B cell (primary cell): Measurements from ENCODE around the gene SERPINB6. TPM values are rescaled to one million over a fixed set of nuclear protein-coding genes. Genes with fewer than 3 reads are reported as not detected.

Experiments used
- ATAC-seq: fragments of 200-7000 bp; cut with Tn5 transposase; one replicate; pipeline ENCODE4 v1.10.0; 2021; ENCODE audit warnings: low read depth, mild to moderate bottlenecking, moderate number of reproducible peaks, moderate library complexity
- CTCF ChIA-PET: fragments of 350-600 bp; sonication (Branson Sonifier 250); formaldehyde crosslinking; loops from one replicate; lab custom pipeline; 2021; ENCODE audit warnings: antibody characterized with exemption, inconsistent platforms; lab: Charles Lee
- POLR2A ChIA-PET: fragments of 350-600 bp; sonication (Branson Sonifier 250); formaldehyde crosslinking; loops from one replicate; lab custom pipeline; 2021; ENCODE audit warnings: antibody characterized with exemption; lab: Charles Lee
- DNase-seq: peaks from one replicate; pipeline ENCODE4 v3.0.0; 2013
- H2AFZ ChIP-seq: 2 replicates; pipeline ENCODE4 v1.6.1; 2012; ENCODE audit warnings: mild to moderate bottlenecking, low read depth, low read length; ENCODE audit not compliant: insufficient read depth, poor library complexity, severe bottlenecking
- H3K27ac ChIP-seq, 2 donors: 1 replicate in 1 of 2; 2 replicates in 1 of 2; pipeline ENCODE4 v1.5.1; 2012 to 2013; ENCODE audit warnings: low read length in 2 of 2, mild to moderate bottlenecking in 2 of 2, moderate library complexity in 1 of 2
- H3K27me3 ChIP-seq, 4 experiments: fragments of 200-600 bp in 1 of 4; sonication (generic) in 1 of 4; replicated peaks in 1 of 4; 1 replicate in 2 of 4; 2 replicates in 2 of 4; pipeline versions ENCODE4 v1.6.1 to v1.7.0; 2013 to 2016; ENCODE audit warnings: low read length in 3 of 4, mild to moderate bottlenecking in 2 of 4, mixed read lengths in 1 of 4, moderate library complexity in 1 of 4; ENCODE audit not compliant: insufficient read depth in 4 of 4, control insufficient read depth in 3 of 4; ENCODE audit errors: control extremely low read depth in 1 of 4
- H3K36me3 ChIP-seq, 2 experiments: replicated peaks in 1 of 2; 1 replicate in 1 of 2; 2 replicates in 1 of 2; pipeline versions ENCODE4 v1.6.1 to v1.7.1; 2013; ENCODE audit warnings: low read length in 1 of 2; ENCODE audit not compliant: insufficient read depth in 2 of 2, control insufficient read depth in 1 of 2; ENCODE audit errors: control extremely low read depth in 1 of 2, extremely low read depth in 1 of 2
- H3K4me1 ChIP-seq, 2 donors: fragments of 200-600 bp in 1 of 2; sonication (generic) in 1 of 2; 1 replicate in 1 of 2; 2 replicates in 1 of 2; pipeline versions ENCODE4 v1.5.1 to v1.6.1; 2013 to 2017; ENCODE audit warnings: low read length in 2 of 2; ENCODE audit not compliant: control insufficient read depth in 2 of 2, insufficient read depth in 2 of 2
- H3K4me2 ChIP-seq: replicated peaks from 2 replicates; pipeline ENCODE3; 2012; ENCODE audit warnings: mild to moderate bottlenecking, low read depth, low read length; ENCODE audit not compliant: poor library complexity, severe bottlenecking
- H3K4me3 ChIP-seq, 5 experiments: fragments of 200-600 bp in 1 of 5; sonication (generic) in 1 of 5; 1 replicate in 3 of 5; 2 replicates in 2 of 5; pipeline versions ENCODE4 v1.5.1 to v1.7.0; 2011 to 2016; ENCODE audit warnings: low read length in 4 of 5, mild to moderate bottlenecking in 4 of 5, low read depth in 2 of 5, control low read depth in 1 of 5, moderate library complexity in 1 of 5; ENCODE audit not compliant: insufficient read depth in 1 of 5; ENCODE audit errors: control extremely low read depth in 1 of 5, extremely low read depth in 1 of 5
- H3K79me2 ChIP-seq: fragments of 200-600 bp; sonication (generic); one replicate; pipeline ENCODE4 v1.6.0; 2016; ENCODE audit warnings: low read length; ENCODE audit not compliant: control insufficient read depth, insufficient read depth
- H3K9ac ChIP-seq: fragments of 200-600 bp; sonication (generic); 2 replicates; pipeline ENCODE4 v1.6.1; 2017; ENCODE audit warnings: mild to moderate bottlenecking, low read length, moderate library complexity
- H3K9me3 ChIP-seq, 3 donors: one replicate each; pipeline versions ENCODE4 v1.6.1 to v1.7.1; 2013; ENCODE audit warnings: low read length in 2 of 3; ENCODE audit not compliant: control insufficient read depth in 2 of 3, insufficient read depth in 1 of 3; ENCODE audit errors: control extremely low read depth in 1 of 3
- H4K20me1 ChIP-seq: 2 replicates; pipeline ENCODE4 v1.6.0; 2012; ENCODE audit warnings: mild to moderate bottlenecking, low read length; ENCODE audit not compliant: insufficient read depth, control insufficient read depth, poor library complexity, severe bottlenecking
- H3K27ac Mint-ChIP-seq: one replicate; pipeline ENCODE4 v1.8.0; 2021; ENCODE audit warnings: mixed read lengths
- H3K27me3 Mint-ChIP-seq: one replicate; pipeline ENCODE4 v1.8.0; 2021; ENCODE audit warnings: mixed read lengths
- H3K4me1 Mint-ChIP-seq: one replicate; pipeline ENCODE4 v1.8.0; 2021; ENCODE audit warnings: mixed read lengths
- H3K4me3 Mint-ChIP-seq: one replicate; pipeline ENCODE4 v1.8.0; 2021; ENCODE audit warnings: mixed read lengths
- H3K9me3 Mint-ChIP-seq: one replicate; pipeline ENCODE4 v1.8.0; 2022; ENCODE audit warnings: mixed read lengths; ENCODE audit not compliant: insufficient read depth
- EZH2 ChIP-seq: IDR thresholded peaks from 2 replicates; pipeline ENCODE4 v1.6.1; 2012; ENCODE audit warnings: borderline replicate concordance, low read depth, mild to moderate bottlenecking, moderate library complexity, low read length; ENCODE audit not compliant: insufficient read depth, poor library complexity, severe bottlenecking
- WGBS: methylation state at CpG from one replicate; pipeline ENCODE4 v1.1.5; 2013; ENCODE audit warnings: missing lambda C conversion rate; ENCODE audit not compliant: insufficient coverage; 5-methylcytosine and 5-hydroxymethylcytosine counted together
- intact Hi-C: fragments of 100-400 bp; cut with micrococcal nuclease; formaldehyde crosslinking; loops from one replicate; pipeline ENCODE4 v1.10.0; 2022
- polyA plus RNA-seq: library from polyadenylated mRNA; depleted of rRNA; stranded (reverse); fragments of >200 nt; gene quantifications from 2 replicates; pipeline ENCODE4 v1.2.3, GENCODE V29; 2012
- total RNA-seq, 2 donors: library from RNA; stranded (reverse); fragments of 120-200 nt in 1 of 2; gene quantifications; 1 replicate in 1 of 2; 2 replicates in 1 of 2; pipeline versions ENCODE4 v1.2.3 to v1.2.4, GENCODE V29; 2013 to 2022
- TF ChIP-seq, protein P1 (sequence below): fragments of 200-600 bp; IDR thresholded peaks from one replicate; pipeline ENCODE4 v1.8.0; 2022; ENCODE audit warnings: antibody characterized with exemption, mild to moderate bottlenecking

Gene SERPINB6
- total and polyA plus RNA-seq, 2 donors (not counting 1 experiment from before 2014, with no cell fraction given): 35.2 to 58.5 TPM

GRCh38 chr6:2963756-2964155 is 7.6 kb downstream of the SERPINB6 start:
- Histone ChIP-seq H3K27ac (no peak overlapping the region), H3K4me2 (no peak overlapping the region), H3K27me3 (no peaks in the 10 kb centered on the region), H3K36me3 (peaks cover 0 to 3% of the 10 kb centered on the region in 2 experiments), H2AFZ (no peak overlapping the region), H4K20me1 (no peaks in the 10 kb centered on the region), H3K9ac (no peak overlapping the region), H3K79me2 (no peaks in the 10 kb centered on the region), H3K4me3 (no peak overlapping the region), H3K4me1 (no peaks in the 10 kb centered on the region), H3K9me3 (no peaks in the 10 kb centered on the region)
- ATAC-seq (no peak), DNase-seq (no peak)
- Mint-ChIP-seq H3K4me1 (peaks cover 34% of the 10 kb centered on the region), H3K27me3 (no peaks in the 10 kb centered on the region), H3K9me3 (no peaks in the 10 kb centered on the region), H3K4me3 (no peak overlapping the region), H3K27ac (no peak overlapping the region)
- WGBS: 95% methylated on average over 7 of the region's 8 CpGs
- CTCF ChIA-PET: no interaction called here
- POLR2A ChIA-PET: no interaction called here
- intact Hi-C loops: no loop called here
- TF ChIP-seq EZH2: no peak
- TF ChIP-seq, protein P1, sequence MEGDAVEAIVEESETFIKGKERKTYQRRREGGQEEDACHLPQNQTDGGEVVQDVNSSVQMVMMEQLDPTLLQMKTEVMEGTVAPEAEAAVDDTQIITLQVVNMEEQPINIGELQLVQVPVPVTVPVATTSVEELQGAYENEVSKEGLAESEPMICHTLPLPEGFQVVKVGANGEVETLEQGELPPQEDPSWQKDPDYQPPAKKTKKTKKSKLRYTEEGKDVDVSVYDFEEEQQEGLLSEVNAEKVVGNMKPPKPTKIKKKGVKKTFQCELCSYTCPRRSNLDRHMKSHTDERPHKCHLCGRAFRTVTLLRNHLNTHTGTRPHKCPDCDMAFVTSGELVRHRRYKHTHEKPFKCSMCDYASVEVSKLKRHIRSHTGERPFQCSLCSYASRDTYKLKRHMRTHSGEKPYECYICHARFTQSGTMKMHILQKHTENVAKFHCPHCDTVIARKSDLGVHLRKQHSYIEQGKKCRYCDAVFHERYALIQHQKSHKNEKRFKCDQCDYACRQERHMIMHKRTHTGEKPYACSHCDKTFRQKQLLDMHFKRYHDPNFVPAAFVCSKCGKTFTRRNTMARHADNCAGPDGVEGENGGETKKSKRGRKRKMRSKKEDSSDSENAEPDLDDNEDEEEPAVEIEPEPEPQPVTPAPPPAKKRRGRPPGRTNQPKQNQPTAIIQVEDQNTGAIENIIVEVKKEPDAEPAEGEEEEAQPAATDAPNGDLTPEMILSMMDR: no peak

DNA sequence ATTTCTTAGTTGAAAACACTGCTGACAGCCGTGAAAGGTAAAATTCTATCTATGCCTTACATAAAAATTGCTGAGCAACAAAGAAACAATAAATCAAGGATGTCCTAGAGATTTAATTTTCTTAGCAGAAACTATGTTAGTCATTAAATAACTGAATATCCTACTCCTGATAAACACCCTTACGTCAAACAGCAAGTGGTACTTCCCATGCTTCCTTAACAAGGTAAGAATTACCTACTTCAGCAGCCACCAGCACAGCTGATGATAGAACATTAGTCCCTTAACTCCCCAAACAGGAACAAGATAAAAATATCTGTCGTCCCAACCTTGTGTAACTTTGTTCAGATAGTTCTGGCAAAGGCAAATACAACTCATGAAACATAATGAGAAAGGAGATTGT is 8.7 kb downstream of the SERPINB6 start:
- H3K4me1 Mint-ChIP-seq: peaks cover 34% of the 10 kb centered on the region
- no peaks in the 10 kb centered on the region for H3K79me2 ChIP-seq
- no peak overlapping the region for H2AFZ ChIP-seq
- intact Hi-C loops: no loop called here
- H3K27ac Mint-ChIP-seq: no peak overlapping the region
- DNase-seq: no peak
- H3K9ac ChIP-seq: no peak overlapping the region
- no peaks in the 10 kb centered on the region for H3K27me3 Mint-ChIP-seq
- H3K4me2 ChIP-seq: no peak overlapping the region
- no peaks in the 10 kb centered on the region for H3K27me3 ChIP-seq
- POLR2A ChIA-PET: interaction anchor here (0.6 kb wide), 1 partner anchor 172 kb away, joined by 6 read pairs; no protein-coding TSS in a partner anchor
- no peaks in the 10 kb centered on the region for H3K9me3 Mint-ChIP-seq
- no peak overlapping the region for H3K27ac ChIP-seq
- no peaks in the 10 kb centered on the region for H3K9me3 ChIP-seq
- ATAC-seq: no peak
- WGBS: 100% methylated on average over 1 of the region's 3 CpGs
- peaks cover 3 to 4% of the 10 kb centered on the region in 2 donors for H3K4me1 ChIP-seq
- TF ChIP-seq, protein P1: no peak
- no peak for TF ChIP-seq EZH2
- no peak overlapping the region for H3K4me3 Mint-ChIP-seq
- no peak overlapping the region for H3K4me3 ChIP-seq
- H4K20me1 ChIP-seq: no peaks in the 10 kb centered on the region
- CTCF ChIA-PET: interaction anchor here (0.8 kb wide), 1 partner anchor 10 kb away, joined by 4 read pairs; no protein-coding TSS in a partner anchor
- H3K36me3 ChIP-seq: peaks cover 0 to 3% of the 10 kb centered on the region in 2 experiments
